Breast epithelium (tissue), 4 donors: ENCODE results near the gene MCF2L2. TPM values are rescaled to one million over a fixed set of nuclear protein-coding genes. Genes with fewer than 3 reads are reported as not detected.

Experiments
- DNase-seq, 2 donors: peaks; one replicate each; pipeline ENCODE4 v3.0.0-alpha.2; 2019; ENCODE audit warnings: low spot score in 2 of 2
- H3K27ac ChIP-seq, 2 donors: fragments of 200-600 bp; sonication (generic) in 1 of 2; one replicate each; pipeline ENCODE4 v1.5.1; 2016 to 2019; ENCODE audit warnings: mild to moderate bottlenecking in 1 of 2
- H3K27me3 ChIP-seq, 2 donors: fragments of 200-600 bp; sonication (generic) in 1 of 2; one replicate each; pipeline versions ENCODE4 v1.5.1 to v1.6.0; 2017 to 2019; ENCODE audit warnings: control low read depth in 1 of 2, mild to moderate bottlenecking in 1 of 2
- H3K36me3 ChIP-seq: fragments of 200-600 bp; one replicate; pipeline ENCODE4 v1.5.1; 2019
- H3K4me1 ChIP-seq, 2 donors: fragments of 200-600 bp; sonication (generic); one replicate each; pipeline ENCODE4 v1.5.1; 2016 to 2019; ENCODE audit warnings: control low read depth in 1 of 2
- H3K4me3 ChIP-seq, 3 donors: fragments of 200-600 bp; sonication (generic); 1 replicate in 2 of 3; 2 replicates in 1 of 3; pipeline ENCODE4 v1.5.1; 2016 to 2019; ENCODE audit warnings: mild to moderate bottlenecking in 3 of 3, moderate library complexity in 2 of 3
- H3K9me3 ChIP-seq, 2 donors: fragments of 200-600 bp; sonication (generic) in 1 of 2; one replicate each; pipeline ENCODE4 v1.5.1; 2016 to 2019; ENCODE audit warnings: control low read depth in 1 of 2
- POLR2A ChIP-seq: fragments of 450-650 bp; IDR thresholded peaks from one replicate; pipeline ENCODE4 v1.6.1; 2016; ENCODE audit warnings: antibody characterized with exemption, mild to moderate bottlenecking, moderate library complexity
- POLR2AphosphoS5 ChIP-seq, 3 donors: sonication (generic); formaldehyde crosslinking; IDR thresholded peaks; one replicate each; pipeline ENCODE4 v1.6.1; 2017; ENCODE audit warnings: antibody characterized with exemption in 3 of 3
- intact Hi-C: fragments of 100-400 bp; cut with DNase I; formaldehyde crosslinking; loops from one replicate; pipeline ENCODE4 v1.15.1; 2023; ENCODE audit warnings: low total_unique reads
- total RNA-seq, 3 donors: library from RNA; depleted of rRNA; stranded (reverse); fragments of >200 nt; gene quantifications; one replicate each; pipeline ENCODE4 v1.1.0, GENCODE V29; 2016
- TF ChIP-seq, protein P1 (sequence below), 3 donors: fragments of 450-650 bp; IDR thresholded peaks; one replicate each; pipeline ENCODE4 v1.5.1; 2016 to 2017; ENCODE audit warnings: antibody characterized with exemption in 3 of 3, mild to moderate bottlenecking in 3 of 3, moderate library complexity in 3 of 3

MCF2L2 gene
- total RNA-seq, 3 donors from 2014 or later = 0.64 to 1.5 (median 1.3) TPM

DNA sequence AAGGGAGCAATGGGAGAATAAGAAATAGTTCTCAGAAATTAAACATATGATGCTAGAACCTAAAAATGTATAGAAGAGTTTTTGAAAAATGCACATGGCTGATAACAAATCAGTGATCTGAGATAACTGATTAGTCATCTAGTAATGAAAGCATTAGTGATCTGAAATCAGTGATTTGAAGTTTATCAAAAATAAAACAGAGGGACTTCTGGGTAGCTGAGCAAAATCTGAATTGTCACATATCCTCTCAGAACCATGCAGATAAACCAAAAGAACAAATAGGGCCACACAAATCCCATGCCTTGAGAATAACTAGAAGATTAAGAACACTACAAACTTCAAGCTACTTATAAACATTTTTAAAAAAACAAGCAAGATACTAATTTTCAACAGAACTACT, 71.5 kb downstream of the MCF2L2 start:
- no peak overlapping the region for H3K4me3 ChIP-seq
- DNase-seq = no peak
- no peaks in the 10 kb centered on the region for H3K27me3 ChIP-seq
- no peak for TF ChIP-seq POLR2A
- TF ChIP-seq POLR2AphosphoS5 (IDR thresholded peaks at IDR 0.05) = no peak
- H3K4me1 ChIP-seq = no peaks in the 10 kb centered on the region
- H3K9me3 ChIP-seq = no peaks in the 10 kb centered on the region
- no peak overlapping the region for H3K27ac ChIP-seq
- H3K36me3 ChIP-seq = no peaks in the 10 kb centered on the region
- intact Hi-C loops = no loop called here

- no peaks in the 10 kb centered on the region for H3K4me1 ChIP-seq
- no peak for DNase-seq
- H3K4me3 ChIP-seq = no peak overlapping the region
- intact Hi-C loops = no loop called here
- H3K36me3 ChIP-seq = no peaks in the 10 kb centered on the region
- no peaks in the 10 kb centered on the region for H3K9me3 ChIP-seq
- H3K27me3 ChIP-seq = no peaks in the 10 kb centered on the region
- H3K27ac ChIP-seq = no peak overlapping the region
- TF ChIP-seq POLR2AphosphoS5 (IDR thresholded peaks at IDR 0.05) (no peak), POLR2A (no peak)
- TF ChIP-seq, protein P1, sequence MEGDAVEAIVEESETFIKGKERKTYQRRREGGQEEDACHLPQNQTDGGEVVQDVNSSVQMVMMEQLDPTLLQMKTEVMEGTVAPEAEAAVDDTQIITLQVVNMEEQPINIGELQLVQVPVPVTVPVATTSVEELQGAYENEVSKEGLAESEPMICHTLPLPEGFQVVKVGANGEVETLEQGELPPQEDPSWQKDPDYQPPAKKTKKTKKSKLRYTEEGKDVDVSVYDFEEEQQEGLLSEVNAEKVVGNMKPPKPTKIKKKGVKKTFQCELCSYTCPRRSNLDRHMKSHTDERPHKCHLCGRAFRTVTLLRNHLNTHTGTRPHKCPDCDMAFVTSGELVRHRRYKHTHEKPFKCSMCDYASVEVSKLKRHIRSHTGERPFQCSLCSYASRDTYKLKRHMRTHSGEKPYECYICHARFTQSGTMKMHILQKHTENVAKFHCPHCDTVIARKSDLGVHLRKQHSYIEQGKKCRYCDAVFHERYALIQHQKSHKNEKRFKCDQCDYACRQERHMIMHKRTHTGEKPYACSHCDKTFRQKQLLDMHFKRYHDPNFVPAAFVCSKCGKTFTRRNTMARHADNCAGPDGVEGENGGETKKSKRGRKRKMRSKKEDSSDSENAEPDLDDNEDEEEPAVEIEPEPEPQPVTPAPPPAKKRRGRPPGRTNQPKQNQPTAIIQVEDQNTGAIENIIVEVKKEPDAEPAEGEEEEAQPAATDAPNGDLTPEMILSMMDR (IDR thresholded peaks at IDR 0.05) = no peak
Measured at GRCh38 chr3:183354874-183355273, 73.5 kb downstream of the MCF2L2 start.

DNA sequence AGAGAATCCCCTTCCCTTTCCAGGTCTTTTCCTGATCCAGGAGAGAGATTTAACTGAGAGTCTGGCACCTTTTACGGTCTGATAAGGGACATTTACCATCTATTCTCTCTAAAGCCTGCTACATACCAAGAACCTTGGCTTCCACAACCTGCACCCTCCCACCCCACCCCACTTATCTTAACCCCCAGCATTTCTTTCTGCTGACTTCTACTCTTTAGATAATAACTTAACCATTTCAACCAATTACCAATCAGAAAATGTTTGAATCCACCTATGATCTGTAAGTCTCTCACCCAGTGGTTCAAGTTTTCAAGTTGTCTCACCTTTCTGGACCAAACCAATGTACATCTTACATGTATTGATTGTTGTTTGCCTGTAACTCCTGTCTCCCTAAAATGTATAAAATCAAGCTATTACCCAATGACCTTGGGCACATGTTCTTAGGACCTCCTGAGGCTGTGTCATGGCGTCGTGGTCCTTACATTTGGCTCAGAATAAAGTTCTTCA, 74.0 kb downstream of the MCF2L2 start:
- Histone ChIP-seq H3K27ac (no peak overlapping the region), H3K4me3 (no peak overlapping the region), H3K9me3 (no peaks in the 10 kb centered on the region), H3K27me3 (no peaks in the 10 kb centered on the region), H3K36me3 (no peaks in the 10 kb centered on the region), H3K4me1 (no peaks in the 10 kb centered on the region)
- TF ChIP-seq, protein P1 (IDR thresholded peaks at IDR 0.05) = no peak
- TF ChIP-seq POLR2A = no peak
- TF ChIP-seq POLR2AphosphoS5 (IDR thresholded peaks at IDR 0.05) = no peak
- DNase-seq = no peak
- intact Hi-C loops = no loop called here

- Histone ChIP-seq H3K4me1 (no peaks in the 10 kb centered on the region), H3K27me3 (no peaks in the 10 kb centered on the region), H3K9me3 (no peaks in the 10 kb centered on the region), H3K27ac (no peak overlapping the region), H3K4me3 (no peak overlapping the region), H3K36me3 (no peaks in the 10 kb centered on the region)
- TF ChIP-seq, protein P1 (IDR thresholded peaks at IDR 0.05) = no peak
- TF ChIP-seq POLR2AphosphoS5 (IDR thresholded peaks at IDR 0.05) (no peak), POLR2A (no peak)
- intact Hi-C loops = no loop called here
- no peak for DNase-seq
Measured at GRCh38 chr3:183353421-183353820, 75.0 kb downstream of the MCF2L2 start.

DNA sequence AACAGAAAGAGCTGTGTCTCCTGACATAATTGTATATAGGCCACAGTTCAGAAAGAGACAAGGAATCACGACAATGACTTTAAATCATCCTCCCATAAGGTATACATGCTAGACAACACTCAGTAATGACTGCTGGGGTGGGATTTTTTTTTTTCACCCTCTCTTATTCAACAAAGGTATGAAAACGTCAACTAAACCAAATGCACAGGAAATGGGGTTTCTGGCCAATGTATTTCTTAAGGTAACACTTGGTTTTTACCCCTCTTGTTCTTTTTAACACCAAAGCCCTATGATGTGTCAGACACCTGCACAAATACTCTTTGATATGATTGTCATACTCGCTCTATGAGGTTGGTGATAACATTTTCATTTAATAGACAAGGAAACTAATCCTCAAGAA, 78.3 kb downstream of the MCF2L2 start:
- TF ChIP-seq POLR2AphosphoS5 (IDR thresholded peaks at IDR 0.05) (no peak), POLR2A (no peak)
- TF ChIP-seq, protein P1 (IDR thresholded peaks at IDR 0.05) = no peak
- Histone ChIP-seq H3K4me1 (no peaks in the 10 kb centered on the region), H3K27ac (no peak overlapping the region), H3K27me3 (no peaks in the 10 kb centered on the region), H3K36me3 (no peaks in the 10 kb centered on the region), H3K9me3 (peaks cover 0 to 5% of the 10 kb centered on the region in 2 donors), H3K4me3 (no peak overlapping the region)
- DNase-seq = no peak
- intact Hi-C loops = no loop called here
